SH-SY5Y (cell line): ENCODE data around the gene TMEM74B.

Experiments used
- GATA2 ChIP-seq: IDR thresholded peaks from 2 replicates; pipeline ENCODE4 v1.6.1; 2011; ENCODE audit warnings: mild to moderate bottlenecking, low read depth, low read length
- GATA3 ChIP-seq: IDR thresholded peaks from 2 replicates; pipeline ENCODE4 v1.6.1; 2011; ENCODE audit warnings: low read depth, mild to moderate bottlenecking, low read length, moderate library complexity

- no peak for TF ChIP-seq GATA3
- no peak for TF ChIP-seq GATA2
Measured at GRCh38 chr20:1163105-1163504, 21.7 kb downstream of the TMEM74B start.
